Panc1 (cell line): Measurements from ENCODE around the gene UGGT1. TPM values are rescaled to one million over a fixed set of nuclear protein-coding genes. Genes with fewer than 3 reads are reported as not detected.

Source experiments
- ATAC-seq: fragments of 200-7000 bp; cut with Tn5 transposase; 2 replicates; pipeline ENCODE4 v1.9.1; 2020; ENCODE audit warnings: mild to moderate bottlenecking, moderate library complexity
- BruUV-seq: library from RNA; stranded (reverse); fragments of 400-500 nt; replicated peaks from 2 replicates; lab custom pipeline; 2021; lab: Mats Ljungman, UMichigan
- CTCF ChIA-PET: fragments of 300-600 bp; sonication (Branson Sonifier 250); formaldehyde crosslinking; loops from one replicate; lab custom pipeline; 2022; ENCODE audit warnings: antibody characterized with exemption; lab: Charles Lee
- POLR2A ChIA-PET: fragments of 300-600 bp; sonication (Branson Sonifier 250); formaldehyde crosslinking; loops from one replicate; lab custom pipeline; 2022; ENCODE audit warnings: antibody characterized with exemption; lab: Charles Lee
- DNase-seq: peaks from one replicate; pipeline ENCODE4 v3.0.0-alpha.2; 2010; ENCODE audit warnings: low read depth, low spot score
- H3K27ac ChIP-seq: 2 replicates; pipeline ENCODE4 v1.5.1; 2011; ENCODE audit warnings: mild to moderate bottlenecking, low read length, inconsistent platforms
- H3K27me3 ChIP-seq: fragments of 200-500 bp; sonication (Bioruptor generic); 2 replicates; pipeline ENCODE4 v1.6.0; 2014; ENCODE audit warnings: low read length, inconsistent platforms; ENCODE audit not compliant: control insufficient read depth, insufficient read depth
- H3K36me3 ChIP-seq: fragments of 200-500 bp; sonication (Bioruptor generic); 2 replicates; pipeline ENCODE4 v1.5.1; 2014; ENCODE audit warnings: inconsistent platforms, mild to moderate bottlenecking, low read length, moderate library complexity; ENCODE audit not compliant: control insufficient read depth, insufficient read depth
- H3K4me1 ChIP-seq: 2 replicates; pipeline ENCODE4 v1.5.1; 2011; ENCODE audit warnings: inconsistent platforms, mild to moderate bottlenecking, low read length, moderate library complexity; ENCODE audit not compliant: control insufficient read depth, insufficient read depth
- H3K4me3 ChIP-seq, 2 experiments: 2 replicates each; pipeline ENCODE4 v1.5.1; 2011 to 2012; ENCODE audit warnings: low read depth in 2 of 2, low read length in 2 of 2, mild to moderate bottlenecking in 2 of 2, inconsistent platforms in 1 of 2, moderate library complexity in 1 of 2
- H3K9me3 ChIP-seq: fragments of 200-500 bp; sonication (Bioruptor generic); 2 replicates; pipeline ENCODE4 v1.5.1; 2014; ENCODE audit warnings: low read depth, mild to moderate bottlenecking, inconsistent platforms, low read length, moderate library complexity; ENCODE audit not compliant: control insufficient read depth, insufficient read depth
- CTCF ChIP-seq: fragments of 450-650 bp; IDR thresholded peaks from 2 replicates; pipeline ENCODE4 v1.5.1; 2017; ENCODE audit warnings: mild to moderate bottlenecking
- POLR2AphosphoS5 ChIP-seq: IDR thresholded peaks from 2 replicates; pipeline ENCODE4 v1.6.1; 2012; ENCODE audit warnings: mild to moderate bottlenecking, low read depth, low read length, moderate library complexity
- REST ChIP-seq, 2 experiments: IDR thresholded peaks; 2 replicates each; pipeline ENCODE4 v1.6.1; 2011 to 2012; ENCODE audit warnings: low read depth in 2 of 2, control low read depth in 1 of 2, low read length in 1 of 2, mild to moderate bottlenecking in 1 of 2, moderate library complexity in 1 of 2; ENCODE audit not compliant: insufficient read depth in 1 of 2
- SIN3A ChIP-seq: IDR thresholded peaks from 2 replicates; pipeline ENCODE4 v1.6.1; 2012; ENCODE audit warnings: low read depth, mild to moderate bottlenecking, low read length, moderate library complexity, borderline replicate concordance; ENCODE audit not compliant: insufficient read depth
- TCF7L2 ChIP-seq: IDR thresholded peaks from 2 replicates; pipeline ENCODE4 v1.6.1; 2011; ENCODE audit warnings: mild to moderate bottlenecking, low read depth, low read length, inconsistent platforms
- in situ Hi-C: cut with HindIII; loops from 2 replicates; pipeline ENCODE4 v1.10.0; 2016; ENCODE audit warnings: low sequenced_read_pairs, low pct_unique_long_range_greater_than_20kb
- intact Hi-C: fragments of 100-400 bp; cut with micrococcal nuclease; formaldehyde crosslinking; loops from one replicate; pipeline ENCODE4 v1.10.0; 2022; ENCODE audit not compliant: unreplicated experiment
- total RNA-seq: library from RNA; stranded (reverse); gene quantifications from one replicate; pipeline ENCODE4 v1.2.1, GENCODE V29; 2021; ENCODE audit not compliant: unreplicated experiment

Gene UGGT1
- total RNA-seq, 1 experiment from 2014 or later, result 64.2 TPM

- ATAC-seq (no peak), DNase-seq (no peak)
- H3K27me3 ChIP-seq, result no peaks in the 10 kb centered on the region
- TF ChIP-seq REST (IDR thresholded peaks at IDR 0.05; ENCODE audit: insufficient read depth in 1 of 2, low read depth in 2 of 2, low read length in 1 of 2) (no peak), TCF7L2 (no peak), POLR2AphosphoS5 (no peak), SIN3A (no peak), CTCF (no peak)
- intact Hi-C loops, result no loop called here
- H3K9me3 ChIP-seq, result no peaks in the 10 kb centered on the region
- no peak overlapping the region for H3K27ac ChIP-seq
- H3K4me1 ChIP-seq, result no peaks in the 10 kb centered on the region
- BruUV-seq, result no TSS peak
- POLR2A ChIA-PET, result no interaction called here
- no peak overlapping the region for H3K4me3 ChIP-seq
- peaks cover 20% of the 10 kb centered on the region; the same call in 1 of the 2 replicates for H3K36me3 ChIP-seq
- in situ Hi-C loops, result no loop called here
- CTCF ChIA-PET, result interaction anchor here (0.6 kb wide), 1 partner anchor 9 kb away, joined by 3 read pairs; no protein-coding TSS in a partner anchor
Observed at GRCh38 chr2:128108166-128108565, 17.2 kb downstream of the UGGT1 start.

GRCh38 chr2:128109243-128109642 is 18.2 kb downstream of the UGGT1 start:
- Histone ChIP-seq H3K36me3 (peaks cover 17% of the 10 kb centered on the region; the same call in 1 of the 2 replicates), H3K9me3 (no peaks in the 10 kb centered on the region), H3K4me1 (no peaks in the 10 kb centered on the region), H3K27me3 (no peaks in the 10 kb centered on the region), H3K27ac (no peak overlapping the region), H3K4me3 (no peak overlapping the region)
- CTCF ChIA-PET, result no interaction called here
- no peak for ATAC-seq
- POLR2A ChIA-PET, result no interaction called here
- DNase-seq, result no peak
- BruUV-seq, result no TSS peak
- no peak for TF ChIP-seq POLR2AphosphoS5
- no peak for TF ChIP-seq SIN3A
- no peak for TF ChIP-seq CTCF
- no peak for TF ChIP-seq REST (IDR thresholded peaks at IDR 0.05; ENCODE audit: insufficient read depth in 1 of 2, low read depth in 2 of 2, low read length in 1 of 2)
- no peak for TF ChIP-seq TCF7L2
- in situ Hi-C loops (no loop called here), intact Hi-C loops (no loop called here)
